ENCODE measurements around the gene PTPN23.

The PTPN23 gene

DNA sequence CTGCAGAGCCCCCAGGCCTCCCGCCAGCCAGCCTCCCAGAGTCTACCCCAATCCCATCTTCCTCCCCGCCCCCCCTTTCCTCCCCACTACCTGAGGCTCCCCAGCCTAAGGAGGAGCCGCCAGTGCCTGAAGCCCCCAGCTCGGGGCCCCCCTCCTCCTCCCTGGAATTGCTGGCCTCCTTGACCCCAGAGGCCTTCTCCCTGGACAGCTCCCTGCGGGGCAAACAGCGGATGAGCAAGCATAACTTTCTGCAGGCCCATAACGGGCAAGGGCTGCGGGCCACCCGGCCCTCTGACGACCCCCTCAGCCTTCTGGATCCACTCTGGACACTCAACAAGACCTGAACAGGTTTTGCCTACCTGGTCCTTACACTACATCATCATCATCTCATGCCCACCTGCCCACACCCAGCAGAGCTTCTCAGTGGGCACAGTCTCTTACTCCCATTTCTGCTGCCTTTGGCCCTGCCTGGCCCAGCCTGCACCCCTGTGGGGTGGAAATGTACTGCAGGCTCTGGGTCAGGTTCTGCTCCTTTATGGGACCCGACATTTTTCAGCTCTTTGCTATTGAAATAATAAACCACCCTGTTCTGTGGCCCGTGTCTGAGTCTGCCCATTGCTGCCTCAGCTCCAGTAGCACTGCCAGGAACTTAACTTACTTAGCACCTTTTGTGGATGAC, 32.2 kb downstream of the PTPN23 start:
- H3K4me3 Mint-ChIP-seq: no peak overlapping the region
- peaks cover 99% of the 10 kb centered on the region for H3K36me3 Mint-ChIP-seq (ENCODE audit: low read depth)
- H3K27me3 Mint-ChIP-seq: no peaks in the 10 kb centered on the region
- H3K4me1 Mint-ChIP-seq (ENCODE audit: low read depth): no peaks in the 10 kb centered on the region
- intact Hi-C loops (cut with micrococcal nuclease): no loop called here
- no peak overlapping the region for H3K27ac Mint-ChIP-seq
- H3K9me3 Mint-ChIP-seq: no peaks in the 10 kb centered on the region

DNA sequence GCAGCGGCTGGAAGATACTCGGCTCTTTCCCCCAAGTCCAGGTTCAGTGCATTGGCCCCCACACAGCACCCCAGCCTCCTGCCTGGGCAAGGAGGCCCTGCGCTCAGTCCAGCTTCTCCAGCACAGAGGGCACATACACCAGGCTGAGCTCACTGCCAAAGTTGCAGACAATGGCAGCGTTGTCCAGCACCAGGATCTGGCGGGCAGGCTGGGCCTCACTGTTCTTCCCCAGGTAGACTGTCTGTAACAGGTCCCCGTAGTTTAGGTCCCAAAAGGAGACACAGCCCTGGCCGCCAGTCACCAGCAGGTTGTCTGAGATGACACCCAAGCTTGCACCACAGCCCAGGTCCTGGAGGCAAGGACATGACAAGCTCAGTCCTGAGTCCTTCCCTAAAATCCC, 32.9 kb downstream of the PTPN23 start:
- no peaks in the 10 kb centered on the region for H3K27me3 Mint-ChIP-seq

GRCh38 chr3:47414161-47414564, 33.3 kb downstream of the PTPN23 start:
- no peak overlapping the region for H3K4me3 Mint-ChIP-seq
- H3K27ac Mint-ChIP-seq: no peak overlapping the region
- H3K36me3 Mint-ChIP-seq (ENCODE audit: low read depth): peaks cover 99% of the 10 kb centered on the region
- intact Hi-C loops (cut with micrococcal nuclease): no loop called here
- H3K27me3 Mint-ChIP-seq: no peaks in the 10 kb centered on the region
- H3K9me3 Mint-ChIP-seq: no peaks in the 10 kb centered on the region
- no peaks in the 10 kb centered on the region for H3K4me1 Mint-ChIP-seq (ENCODE audit: low read depth)

More for the DNA sequence above, 32.9 kb downstream of the PTPN23 start:
- Mint-ChIP-seq H3K4me1 (ENCODE audit: low read depth) (no peaks in the 10 kb centered on the region), H3K4me3 (no peak overlapping the region), H3K9me3 (no peaks in the 10 kb centered on the region), H3K27ac (no peak overlapping the region), H3K36me3 (ENCODE audit: low read depth) (peaks cover 99% of the 10 kb centered on the region)
- intact Hi-C loops (cut with micrococcal nuclease): no loop called here

DNA sequence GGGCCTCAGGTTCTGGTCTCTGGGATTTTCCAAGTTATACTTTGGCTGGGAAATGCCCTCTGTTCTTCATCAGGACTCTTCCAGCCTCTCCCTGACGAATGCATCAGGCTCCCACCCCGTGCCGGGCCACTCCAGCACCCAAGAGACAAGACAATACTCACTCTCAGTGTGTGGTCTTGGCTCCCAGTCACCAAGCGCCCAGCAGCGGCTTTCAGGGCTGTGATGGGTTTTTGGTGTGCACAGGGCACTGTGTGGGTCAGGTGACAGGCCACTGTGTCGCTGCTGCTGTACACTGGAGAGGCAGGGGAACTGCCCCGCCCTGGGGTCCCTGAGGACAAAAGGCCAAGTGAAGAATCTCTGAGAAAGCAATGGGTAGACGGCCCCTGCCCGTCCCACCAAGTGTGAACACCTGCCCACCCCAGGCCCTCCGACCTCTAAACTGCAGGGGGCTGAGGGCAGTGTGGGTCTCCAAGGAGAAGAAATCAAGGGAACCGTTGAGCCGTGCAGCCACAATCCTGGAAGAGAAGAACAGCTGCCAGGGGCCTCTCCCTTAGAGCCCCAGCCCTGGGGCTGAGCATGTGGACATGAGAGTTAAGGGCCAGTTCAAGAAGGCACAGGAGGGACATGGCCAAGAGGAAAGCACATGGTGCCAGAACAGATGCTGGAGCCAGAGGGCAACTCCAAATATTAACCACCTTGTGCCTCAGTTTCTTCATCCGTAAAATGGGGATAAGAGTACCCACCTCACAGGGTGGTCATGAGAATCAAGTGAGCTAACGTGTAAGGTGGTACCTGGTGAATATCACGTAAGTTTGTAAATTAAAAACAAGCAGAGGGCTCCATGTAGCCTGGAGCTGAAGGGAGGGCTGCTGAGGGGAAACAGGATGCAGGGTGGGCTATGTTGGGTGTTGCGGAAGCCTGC, 34.1 kb downstream of the PTPN23 start:
- peaks cover 99% of the 10 kb centered on the region for H3K36me3 Mint-ChIP-seq (ENCODE audit: low read depth)
- H3K4me1 Mint-ChIP-seq (ENCODE audit: low read depth): no peaks in the 10 kb centered on the region
- no peaks in the 10 kb centered on the region for H3K9me3 Mint-ChIP-seq
- intact Hi-C loops (cut with micrococcal nuclease): no loop called here
- no peaks in the 10 kb centered on the region for H3K27me3 Mint-ChIP-seq
- no peak overlapping the region for H3K27ac Mint-ChIP-seq
- no peak overlapping the region for H3K4me3 Mint-ChIP-seq

DNA sequence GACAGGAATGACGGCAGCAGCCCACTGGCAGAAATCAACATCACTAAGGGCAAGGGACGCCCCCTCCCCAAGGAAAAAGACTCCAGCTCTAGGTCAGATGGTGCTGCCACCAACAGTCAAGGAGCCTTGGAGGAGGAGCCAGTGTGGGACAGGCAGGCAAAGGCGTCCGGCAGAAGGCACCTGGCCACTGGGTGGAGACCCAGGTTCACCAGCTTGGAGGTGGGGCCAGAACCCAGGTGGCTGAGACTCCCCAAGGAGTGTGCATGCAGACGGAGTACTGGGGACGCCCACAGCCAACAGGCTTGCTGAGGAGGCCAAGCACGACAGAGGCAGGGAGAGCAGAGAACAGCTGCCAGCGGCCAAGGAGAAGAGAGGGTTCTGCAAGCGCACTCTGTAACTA, 35.2 kb downstream of the PTPN23 start:
- no peak overlapping the region for H3K4me3 Mint-ChIP-seq
- peaks cover 5% of the 10 kb centered on the region for H3K4me1 Mint-ChIP-seq (ENCODE audit: low read depth)
- H3K9me3 Mint-ChIP-seq: no peaks in the 10 kb centered on the region
- H3K27ac Mint-ChIP-seq: no peak overlapping the region
- peaks cover 99% of the 10 kb centered on the region for H3K36me3 Mint-ChIP-seq (ENCODE audit: low read depth)
- intact Hi-C loops (cut with micrococcal nuclease): no loop called here
- no peaks in the 10 kb centered on the region for H3K27me3 Mint-ChIP-seq

GRCh38 chr3:47418167-47419082, 37.6 kb downstream of the PTPN23 start:
- H3K27me3 Mint-ChIP-seq: no peaks in the 10 kb centered on the region
- no peaks in the 10 kb centered on the region for H3K9me3 Mint-ChIP-seq
- intact Hi-C loops (cut with micrococcal nuclease): no loop called here
- H3K27ac Mint-ChIP-seq: no peak overlapping the region
- no peak overlapping the region for H3K4me3 Mint-ChIP-seq
- peaks cover 91% of the 10 kb centered on the region for H3K36me3 Mint-ChIP-seq (ENCODE audit: low read depth)
- peaks cover 24% of the 10 kb centered on the region for H3K4me1 Mint-ChIP-seq (ENCODE audit: low read depth)

DNA sequence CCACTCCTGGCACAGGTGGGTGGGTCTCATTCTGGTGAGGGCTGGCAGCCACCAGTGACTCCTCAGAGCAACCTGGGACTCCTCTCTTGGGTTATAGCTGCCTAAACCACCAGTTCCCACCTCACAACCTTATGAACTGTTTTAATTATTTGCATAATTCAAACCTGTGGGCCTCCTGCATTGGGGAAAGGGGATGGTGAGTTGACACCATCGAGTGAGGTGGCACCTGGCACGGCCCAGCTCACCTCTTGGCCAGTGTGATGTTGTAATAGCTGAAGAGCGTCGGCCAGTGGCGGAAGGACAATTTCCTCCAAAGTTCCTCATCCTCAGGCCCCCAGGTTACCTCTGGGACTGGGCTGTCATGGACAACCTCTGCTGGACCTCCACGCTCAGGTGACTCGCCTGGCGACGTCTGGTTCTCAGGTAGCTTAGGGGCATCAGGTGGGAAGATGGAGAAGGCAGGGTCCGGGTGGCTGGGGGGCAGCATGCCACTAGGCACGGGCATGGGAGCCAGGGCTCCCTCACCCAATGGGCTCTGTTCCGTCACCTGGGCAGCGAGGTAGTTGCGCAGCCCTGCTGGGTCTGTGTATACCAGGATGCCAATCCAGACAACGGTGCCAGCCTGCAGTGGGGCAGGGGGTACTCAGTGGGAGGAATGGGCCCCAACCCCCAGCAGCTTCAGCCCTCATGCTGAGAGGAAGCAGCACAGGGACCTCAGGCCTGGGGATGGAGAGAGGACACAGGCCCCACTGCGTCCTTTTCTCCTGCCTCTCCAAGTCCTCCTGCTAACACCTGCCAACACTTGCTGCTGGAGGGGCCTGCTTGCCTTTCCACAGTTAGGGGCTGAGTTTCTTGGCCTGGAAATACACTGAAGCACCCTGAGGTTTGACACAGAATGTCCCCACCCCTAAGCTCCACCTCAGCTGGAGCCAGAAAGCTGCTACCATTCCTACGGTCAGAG, 38.5 kb downstream of the PTPN23 start:
- peaks cover 91% of the 10 kb centered on the region for H3K36me3 Mint-ChIP-seq (ENCODE audit: low read depth)
- intact Hi-C loops (cut with micrococcal nuclease): no loop called here
- peaks cover 24% of the 10 kb centered on the region for H3K4me1 Mint-ChIP-seq (ENCODE audit: low read depth)
- no peaks in the 10 kb centered on the region for H3K9me3 Mint-ChIP-seq
- H3K27me3 Mint-ChIP-seq: no peaks in the 10 kb centered on the region
- H3K27ac Mint-ChIP-seq: no peak overlapping the region
- no peak overlapping the region for H3K4me3 Mint-ChIP-seq

DNA sequence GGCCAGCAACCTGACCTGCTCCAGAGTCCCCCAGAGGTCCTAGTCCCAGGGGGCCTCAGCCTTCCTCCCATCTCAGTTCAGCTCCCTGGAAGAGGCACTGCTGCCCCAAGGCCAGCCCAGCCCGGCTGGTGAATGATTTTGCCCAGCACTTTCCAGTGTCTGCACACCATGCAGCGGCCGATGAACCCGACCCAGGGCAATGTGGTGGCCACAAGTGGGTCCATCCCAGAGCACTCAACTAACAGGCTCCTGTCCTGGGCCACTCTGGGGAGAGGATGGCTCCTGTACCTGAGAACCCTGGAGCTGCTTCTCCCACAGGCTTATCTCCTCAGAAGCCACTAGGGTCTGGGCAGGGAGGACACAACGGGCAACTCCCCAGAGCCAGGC, 39.2 kb downstream of the PTPN23 start:
- Mint-ChIP-seq H3K4me1 (ENCODE audit: low read depth) (peaks cover 24% of the 10 kb centered on the region), H3K36me3 (ENCODE audit: low read depth) (peaks cover 91% of the 10 kb centered on the region), H3K9me3 (no peaks in the 10 kb centered on the region), H3K27ac (no peak overlapping the region), H3K27me3 (no peaks in the 10 kb centered on the region), H3K4me3 (no peak overlapping the region)
- intact Hi-C loops (cut with micrococcal nuclease): no loop called here

GRCh38 chr3:47420511-47421484, 40.0 kb downstream of the PTPN23 start:
- H3K27me3 Mint-ChIP-seq: no peaks in the 10 kb centered on the region
- H3K4me3 Mint-ChIP-seq: peak overlapping the region; percentile 32
- no peaks in the 10 kb centered on the region for H3K9me3 Mint-ChIP-seq
- intact Hi-C loops (cut with micrococcal nuclease): loop anchor here (1.0 kb wide), 2 partner anchors 56 to 93 kb away; partner anchors contain the start of gene ELP6
- peaks cover 91% of the 10 kb centered on the region for H3K36me3 Mint-ChIP-seq (ENCODE audit: low read depth)
- peak overlapping the region; percentile 89 for H3K27ac Mint-ChIP-seq
- peaks cover 24% of the 10 kb centered on the region for H3K4me1 Mint-ChIP-seq (ENCODE audit: low read depth)

DNA sequence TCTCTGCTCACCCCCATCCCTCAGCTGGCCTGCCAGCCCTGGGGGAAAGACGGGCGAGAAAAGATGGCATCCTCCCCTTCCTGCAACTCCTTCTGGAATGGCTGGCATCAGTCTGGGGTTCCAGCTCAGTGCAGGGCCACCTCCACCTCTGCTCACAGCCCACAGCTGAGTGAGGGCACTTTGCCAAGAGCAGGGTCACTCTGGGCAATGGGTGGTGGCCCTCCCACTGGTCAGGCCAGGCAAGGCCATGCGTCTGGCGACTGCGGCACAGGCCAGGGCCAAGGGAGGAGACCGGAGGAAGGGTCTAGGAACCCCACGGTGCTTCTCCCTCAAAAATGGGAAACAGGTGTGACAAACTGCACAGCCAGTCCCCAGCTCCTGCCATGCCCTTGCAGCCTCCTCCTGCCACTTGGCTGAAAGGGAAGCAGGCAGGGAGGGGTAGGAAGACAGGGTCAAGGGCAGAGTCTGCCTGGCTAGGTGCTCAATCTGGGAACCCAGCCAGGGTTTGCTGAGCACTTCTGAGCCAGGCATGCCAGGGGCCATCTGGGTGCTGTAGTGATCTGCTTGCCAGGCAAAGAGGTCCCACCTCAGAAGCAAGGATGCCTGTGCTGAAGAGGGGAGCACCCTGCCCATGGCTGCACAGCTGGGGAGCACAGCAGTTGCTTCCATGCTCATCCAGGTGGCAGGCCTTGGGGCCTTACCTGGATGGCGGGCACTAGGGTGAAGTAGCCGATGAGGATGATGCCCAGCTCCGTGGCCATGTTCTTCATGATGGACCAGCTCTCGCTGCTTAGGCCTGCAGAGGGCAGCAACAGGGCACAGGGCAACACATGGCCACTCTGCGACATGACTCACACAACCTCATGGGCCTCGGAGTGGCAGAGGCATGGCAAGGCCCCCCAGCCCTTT, 41.2 kb downstream of the PTPN23 start:
- Mint-ChIP-seq H3K4me1 (ENCODE audit: low read depth) (peaks cover 24% of the 10 kb centered on the region), H3K27me3 (no peaks in the 10 kb centered on the region), H3K36me3 (ENCODE audit: low read depth) (peaks cover 90% of the 10 kb centered on the region), H3K4me3 (no peak overlapping the region), H3K27ac (peak overlapping the region; percentile 89), H3K9me3 (no peaks in the 10 kb centered on the region)
- intact Hi-C loops (cut with micrococcal nuclease): loop anchor here (1.0 kb wide), 2 partner anchors 54 to 91 kb away; partner anchors contain the start of gene ELP6

DNA sequence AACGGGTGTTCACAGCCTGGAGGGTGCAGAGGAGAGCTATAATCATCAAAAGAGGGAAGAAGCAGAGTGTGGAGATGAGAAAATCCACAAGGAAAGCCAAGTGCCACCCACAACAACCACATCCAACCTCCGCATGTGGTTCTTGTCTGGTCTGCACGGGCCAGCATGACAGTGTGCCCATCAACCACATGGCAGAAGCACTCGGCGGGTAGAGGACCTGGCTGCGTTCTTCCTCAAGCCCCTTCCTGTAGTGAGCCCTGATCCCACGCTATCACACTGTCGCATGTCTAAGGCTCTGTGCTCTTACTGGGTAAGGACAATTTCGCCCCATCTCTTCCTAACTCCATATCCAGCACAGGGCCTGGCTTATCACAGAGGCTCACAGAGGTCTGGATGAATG, 41.9 kb downstream of the PTPN23 start:
- H3K27ac Mint-ChIP-seq: peak overlapping the region; percentile 89
- intact Hi-C loops (cut with micrococcal nuclease): no loop called here
- no peak overlapping the region for H3K4me3 Mint-ChIP-seq
- peaks cover 24% of the 10 kb centered on the region for H3K4me1 Mint-ChIP-seq (ENCODE audit: low read depth)
- H3K9me3 Mint-ChIP-seq: no peaks in the 10 kb centered on the region
- no peaks in the 10 kb centered on the region for H3K27me3 Mint-ChIP-seq
- H3K36me3 Mint-ChIP-seq (ENCODE audit: low read depth): peaks cover 90% of the 10 kb centered on the region
